ENCODE results near the gene KLB.

- no peak for TF ChIP-seq POLR2A (IDR thresholded peaks at IDR 0.05; ENCODE audit: low read depth, low read length)
- TF ChIP-seq CTCF (conservative IDR thresholded peaks at IDR 0.05; ENCODE audit: low read depth, low read length): no peak
- no peak for TF ChIP-seq SMC3 (IDR thresholded peaks at IDR 0.05; ENCODE audit: low read depth, low read length)
- TF ChIP-seq MAFK (IDR thresholded peaks at IDR 0.05; ENCODE audit: low read depth, low read length): peak; percentile 79
- TF ChIP-seq CEBPB (IDR thresholded peaks at IDR 0.05; ENCODE audit: low read depth, low read length): no peak
- TF ChIP-seq RAD21 (IDR thresholded peaks at IDR 0.05; ENCODE audit: low read length): no peak
Measured at GRCh38 chr4:39427520-39428114, 20.9 kb downstream of the KLB start.
